Endothelial cell of umbilical vein (primary cell): ENCODE data around the gene RUFY3.
A peak's percentile ranks its signal among the peaks of the same experiment; 100 is the strongest.

Source experiments
- EZH2 ChIP-seq: IDR thresholded peaks from 2 replicates; pipeline ENCODE4 v1.6.1; 2012; ENCODE audit warnings: borderline replicate concordance, low read depth, mild to moderate bottlenecking, moderate library complexity, low read length, inconsistent platforms; ENCODE audit not compliant: severe bottlenecking
- POLR2A ChIP-seq: IDR thresholded peaks from 2 replicates; pipeline ENCODE4 v1.6.1; 2012; ENCODE audit warnings: low read depth, mild to moderate bottlenecking, control low read depth, low read length
- POLR2AphosphoS5 ChIP-seq: IDR thresholded peaks from 2 replicates; pipeline ENCODE4 v1.6.1; 2012; ENCODE audit warnings: low read depth, mild to moderate bottlenecking, control low read depth, low read length, moderate library complexity; ENCODE audit not compliant: insufficient read depth
- TF ChIP-seq, protein P1 (sequence below), 2 donors: IDR thresholded peaks; 1 replicate in 1 of 2; 2 replicates in 1 of 2; pipeline ENCODE4 v1.5.1; 2011; ENCODE audit warnings: low read length in 2 of 2, mild to moderate bottlenecking in 2 of 2, moderate library complexity in 2 of 2, control low read depth in 1 of 2, inconsistent platforms in 1 of 2, low read depth in 1 of 2; ENCODE audit not compliant: insufficient read depth in 1 of 2; ENCODE audit errors: extremely low read depth in 1 of 2

DNA sequence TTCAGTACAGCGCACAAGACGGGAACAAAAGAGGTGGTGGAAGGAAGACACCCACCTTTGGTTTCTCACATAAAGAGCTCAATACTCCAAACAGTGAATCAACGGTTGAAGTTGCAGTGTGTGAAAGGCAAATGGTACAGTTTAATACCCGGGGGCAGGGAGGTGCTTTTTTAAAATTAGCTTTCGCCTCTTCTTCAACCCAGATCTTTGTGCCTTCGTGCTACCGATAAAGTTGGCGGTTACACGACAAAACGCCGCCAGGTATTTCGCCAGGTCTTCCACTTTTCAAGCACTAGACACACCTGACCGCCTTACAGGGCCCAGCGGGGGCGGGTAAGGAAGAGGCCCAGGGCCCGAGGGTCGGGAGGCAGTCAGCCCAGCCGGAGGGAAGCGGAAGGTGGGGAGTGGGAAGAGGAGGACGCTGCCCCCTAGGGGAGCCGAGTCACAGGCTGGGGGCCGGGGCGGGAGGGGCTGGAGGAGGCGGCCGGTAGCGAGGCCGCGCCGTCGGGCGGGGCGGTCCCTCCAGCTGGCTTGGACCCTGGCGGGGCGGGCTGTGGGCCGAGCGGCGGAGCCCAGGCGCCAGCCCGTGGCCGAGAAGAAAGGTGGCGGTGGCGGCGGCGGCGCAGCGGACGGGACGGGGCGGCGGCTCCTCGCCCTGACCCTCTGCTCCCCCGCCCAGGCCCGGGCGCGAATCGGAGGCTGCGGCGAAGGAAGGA is 17.4 kb upstream of the RUFY3 start:
- TF ChIP-seq, protein P1, sequence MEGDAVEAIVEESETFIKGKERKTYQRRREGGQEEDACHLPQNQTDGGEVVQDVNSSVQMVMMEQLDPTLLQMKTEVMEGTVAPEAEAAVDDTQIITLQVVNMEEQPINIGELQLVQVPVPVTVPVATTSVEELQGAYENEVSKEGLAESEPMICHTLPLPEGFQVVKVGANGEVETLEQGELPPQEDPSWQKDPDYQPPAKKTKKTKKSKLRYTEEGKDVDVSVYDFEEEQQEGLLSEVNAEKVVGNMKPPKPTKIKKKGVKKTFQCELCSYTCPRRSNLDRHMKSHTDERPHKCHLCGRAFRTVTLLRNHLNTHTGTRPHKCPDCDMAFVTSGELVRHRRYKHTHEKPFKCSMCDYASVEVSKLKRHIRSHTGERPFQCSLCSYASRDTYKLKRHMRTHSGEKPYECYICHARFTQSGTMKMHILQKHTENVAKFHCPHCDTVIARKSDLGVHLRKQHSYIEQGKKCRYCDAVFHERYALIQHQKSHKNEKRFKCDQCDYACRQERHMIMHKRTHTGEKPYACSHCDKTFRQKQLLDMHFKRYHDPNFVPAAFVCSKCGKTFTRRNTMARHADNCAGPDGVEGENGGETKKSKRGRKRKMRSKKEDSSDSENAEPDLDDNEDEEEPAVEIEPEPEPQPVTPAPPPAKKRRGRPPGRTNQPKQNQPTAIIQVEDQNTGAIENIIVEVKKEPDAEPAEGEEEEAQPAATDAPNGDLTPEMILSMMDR (IDR thresholded peaks at IDR 0.05; ENCODE audit: extremely low read depth in 1 of 2, insufficient read depth in 1 of 2, low read depth in 1 of 2, low read length in 2 of 2), result peak in 1 of 2 donors; percentile 51
- TF ChIP-seq POLR2A (peak; percentile 27), POLR2AphosphoS5 (peak; percentile 48), EZH2 (no peak)
